H1 (cell line): ENCODE measurements around the gene PXDN. TPM values are rescaled to one million over a fixed set of nuclear protein-coding genes. Genes with fewer than 3 reads are reported as not detected.

Experiments used
- CBX8 ChIP-seq: fragments of 300-800, 300-1000 bp; sonication (generic); IDR thresholded peaks from 2 replicates; pipeline ENCODE4 v1.7.1; 2016; ENCODE audit warnings: low read depth, low read length, borderline replicate concordance
- HDAC2 ChIP-seq, 2 experiments: fragments of 300-600 bp in 1 of 2; sonication (generic) in 1 of 2; IDR thresholded peaks; 2 replicates each; pipeline ENCODE4 v1.6.1; 2011 to 2012; ENCODE audit warnings: low read depth in 2 of 2, low read length in 2 of 2, mild to moderate bottlenecking in 2 of 2, moderate library complexity in 2 of 2, borderline replicate concordance in 1 of 2, inconsistent platforms in 1 of 2
- JUND ChIP-seq: IDR thresholded peaks from 2 replicates; pipeline ENCODE4 v1.6.1; 2011; ENCODE audit warnings: mild to moderate bottlenecking, improper control_type of control experiment, low read length
- KDM4A ChIP-seq: IDR thresholded peaks from one replicate; pipeline ENCODE4 v1.7.1; 2012; ENCODE audit warnings: low read depth, mild to moderate bottlenecking, moderate library complexity, low read length, inconsistent platforms; ENCODE audit not compliant: severe bottlenecking
- KDM5A ChIP-seq: fragments of 200-600 bp; IDR thresholded peaks from 2 replicates; pipeline ENCODE4 v1.7.1; 2012; ENCODE audit warnings: mild to moderate bottlenecking, low read length, inconsistent platforms, mixed read lengths
- RAD21 ChIP-seq, 2 experiments: IDR thresholded peaks in 1 of 2; conservative IDR thresholded peaks in 1 of 2; 2 replicates each; pipeline ENCODE4 v1.6.1; 2011; ENCODE audit warnings: low read depth in 2 of 2, low read length in 2 of 2, improper control_type of control experiment in 1 of 2, inconsistent platforms in 1 of 2, mild to moderate bottlenecking in 1 of 2, moderate library complexity in 1 of 2
- SAP30 ChIP-seq: fragments of 300-600 bp; sonication (generic); IDR thresholded peaks from 2 replicates; pipeline ENCODE4 v1.7.1; 2012; ENCODE audit warnings: low read length, moderate library complexity, mild to moderate bottlenecking, inconsistent platforms; ENCODE audit not compliant: insufficient read depth, insufficient replicate concordance
- ZNF274 ChIP-seq: IDR thresholded peaks from 2 replicates; pipeline ENCODE4 v1.7.0; 2012; ENCODE audit warnings: low read length, borderline replicate concordance; ENCODE audit errors: extremely low read depth
- polyA plus RNA-seq, 7 experiments: library from polyadenylated mRNA; depleted of rRNA in 3 of 7; stranded (reverse) in 5 of 7; unstranded in 2 of 7; fragments of >200 nt in 5 of 7; fragments of 200-250 nt in 2 of 7; gene quantifications; 1 replicate in 5 of 7; 2 replicates in 1 of 7; 4 replicates in 1 of 7; pipeline versions ENCODE4 v1.2.1 to v1.2.3, GENCODE V29; 2011 to 2013; ENCODE audit warnings: missing spikeins in 2 of 7, mixed read lengths in 2 of 7
- total RNA-seq: library from RNA; stranded (reverse); fragmentation: NEBNext Ultra II Directional; extraction: Animal tissue kit (Norgen Biotek cat#: 25700); gene quantifications from 2 replicates; pipeline ENCODE4 v1.2.1, GENCODE V29; 2021
- TF ChIP-seq, protein P1 (sequence below): fragments of 300-600 bp; sonication (generic); IDR thresholded peaks from 2 replicates; pipeline ENCODE4 v1.7.1; 2012; ENCODE audit warnings: low read length, moderate library complexity, mild to moderate bottlenecking, inconsistent platforms; ENCODE audit not compliant: insufficient replicate concordance

PXDN gene
- total and polyA plus RNA-seq, 2 of the 8 experiments (the other 6 are each of a cell fraction or from before 2014, with no cell fraction given), result 104 to 141 TPM

DNA sequence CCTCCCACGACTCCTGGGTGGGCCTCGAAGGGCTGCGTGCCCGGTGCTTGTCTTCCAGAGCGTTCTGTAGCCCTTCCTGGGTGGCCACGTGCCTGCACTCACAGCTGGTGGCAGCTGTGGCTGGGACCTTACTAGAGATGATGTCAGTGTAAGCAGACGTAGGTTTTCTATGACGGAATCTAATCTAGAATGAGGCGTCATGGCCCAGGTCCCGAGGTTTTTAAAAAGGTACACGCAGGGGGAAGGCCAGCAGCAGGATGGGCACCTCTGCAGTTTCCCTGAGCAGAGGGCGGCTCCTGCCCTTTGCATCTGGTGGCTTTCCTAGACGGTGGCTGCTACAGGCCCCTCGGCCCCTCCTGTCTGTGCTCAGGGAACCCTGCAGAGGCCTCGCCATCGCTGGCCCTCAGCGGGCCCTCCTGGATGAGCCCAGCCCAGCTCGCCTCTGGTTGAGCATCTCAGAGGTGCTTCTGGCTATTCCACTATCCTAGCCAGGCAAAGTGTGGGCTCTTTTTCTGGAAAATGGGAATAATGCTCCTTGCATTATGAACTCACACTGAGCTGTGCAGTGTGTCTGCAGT, 49.6 kb upstream of the PXDN start (continued):
- TF ChIP-seq, protein P1, sequence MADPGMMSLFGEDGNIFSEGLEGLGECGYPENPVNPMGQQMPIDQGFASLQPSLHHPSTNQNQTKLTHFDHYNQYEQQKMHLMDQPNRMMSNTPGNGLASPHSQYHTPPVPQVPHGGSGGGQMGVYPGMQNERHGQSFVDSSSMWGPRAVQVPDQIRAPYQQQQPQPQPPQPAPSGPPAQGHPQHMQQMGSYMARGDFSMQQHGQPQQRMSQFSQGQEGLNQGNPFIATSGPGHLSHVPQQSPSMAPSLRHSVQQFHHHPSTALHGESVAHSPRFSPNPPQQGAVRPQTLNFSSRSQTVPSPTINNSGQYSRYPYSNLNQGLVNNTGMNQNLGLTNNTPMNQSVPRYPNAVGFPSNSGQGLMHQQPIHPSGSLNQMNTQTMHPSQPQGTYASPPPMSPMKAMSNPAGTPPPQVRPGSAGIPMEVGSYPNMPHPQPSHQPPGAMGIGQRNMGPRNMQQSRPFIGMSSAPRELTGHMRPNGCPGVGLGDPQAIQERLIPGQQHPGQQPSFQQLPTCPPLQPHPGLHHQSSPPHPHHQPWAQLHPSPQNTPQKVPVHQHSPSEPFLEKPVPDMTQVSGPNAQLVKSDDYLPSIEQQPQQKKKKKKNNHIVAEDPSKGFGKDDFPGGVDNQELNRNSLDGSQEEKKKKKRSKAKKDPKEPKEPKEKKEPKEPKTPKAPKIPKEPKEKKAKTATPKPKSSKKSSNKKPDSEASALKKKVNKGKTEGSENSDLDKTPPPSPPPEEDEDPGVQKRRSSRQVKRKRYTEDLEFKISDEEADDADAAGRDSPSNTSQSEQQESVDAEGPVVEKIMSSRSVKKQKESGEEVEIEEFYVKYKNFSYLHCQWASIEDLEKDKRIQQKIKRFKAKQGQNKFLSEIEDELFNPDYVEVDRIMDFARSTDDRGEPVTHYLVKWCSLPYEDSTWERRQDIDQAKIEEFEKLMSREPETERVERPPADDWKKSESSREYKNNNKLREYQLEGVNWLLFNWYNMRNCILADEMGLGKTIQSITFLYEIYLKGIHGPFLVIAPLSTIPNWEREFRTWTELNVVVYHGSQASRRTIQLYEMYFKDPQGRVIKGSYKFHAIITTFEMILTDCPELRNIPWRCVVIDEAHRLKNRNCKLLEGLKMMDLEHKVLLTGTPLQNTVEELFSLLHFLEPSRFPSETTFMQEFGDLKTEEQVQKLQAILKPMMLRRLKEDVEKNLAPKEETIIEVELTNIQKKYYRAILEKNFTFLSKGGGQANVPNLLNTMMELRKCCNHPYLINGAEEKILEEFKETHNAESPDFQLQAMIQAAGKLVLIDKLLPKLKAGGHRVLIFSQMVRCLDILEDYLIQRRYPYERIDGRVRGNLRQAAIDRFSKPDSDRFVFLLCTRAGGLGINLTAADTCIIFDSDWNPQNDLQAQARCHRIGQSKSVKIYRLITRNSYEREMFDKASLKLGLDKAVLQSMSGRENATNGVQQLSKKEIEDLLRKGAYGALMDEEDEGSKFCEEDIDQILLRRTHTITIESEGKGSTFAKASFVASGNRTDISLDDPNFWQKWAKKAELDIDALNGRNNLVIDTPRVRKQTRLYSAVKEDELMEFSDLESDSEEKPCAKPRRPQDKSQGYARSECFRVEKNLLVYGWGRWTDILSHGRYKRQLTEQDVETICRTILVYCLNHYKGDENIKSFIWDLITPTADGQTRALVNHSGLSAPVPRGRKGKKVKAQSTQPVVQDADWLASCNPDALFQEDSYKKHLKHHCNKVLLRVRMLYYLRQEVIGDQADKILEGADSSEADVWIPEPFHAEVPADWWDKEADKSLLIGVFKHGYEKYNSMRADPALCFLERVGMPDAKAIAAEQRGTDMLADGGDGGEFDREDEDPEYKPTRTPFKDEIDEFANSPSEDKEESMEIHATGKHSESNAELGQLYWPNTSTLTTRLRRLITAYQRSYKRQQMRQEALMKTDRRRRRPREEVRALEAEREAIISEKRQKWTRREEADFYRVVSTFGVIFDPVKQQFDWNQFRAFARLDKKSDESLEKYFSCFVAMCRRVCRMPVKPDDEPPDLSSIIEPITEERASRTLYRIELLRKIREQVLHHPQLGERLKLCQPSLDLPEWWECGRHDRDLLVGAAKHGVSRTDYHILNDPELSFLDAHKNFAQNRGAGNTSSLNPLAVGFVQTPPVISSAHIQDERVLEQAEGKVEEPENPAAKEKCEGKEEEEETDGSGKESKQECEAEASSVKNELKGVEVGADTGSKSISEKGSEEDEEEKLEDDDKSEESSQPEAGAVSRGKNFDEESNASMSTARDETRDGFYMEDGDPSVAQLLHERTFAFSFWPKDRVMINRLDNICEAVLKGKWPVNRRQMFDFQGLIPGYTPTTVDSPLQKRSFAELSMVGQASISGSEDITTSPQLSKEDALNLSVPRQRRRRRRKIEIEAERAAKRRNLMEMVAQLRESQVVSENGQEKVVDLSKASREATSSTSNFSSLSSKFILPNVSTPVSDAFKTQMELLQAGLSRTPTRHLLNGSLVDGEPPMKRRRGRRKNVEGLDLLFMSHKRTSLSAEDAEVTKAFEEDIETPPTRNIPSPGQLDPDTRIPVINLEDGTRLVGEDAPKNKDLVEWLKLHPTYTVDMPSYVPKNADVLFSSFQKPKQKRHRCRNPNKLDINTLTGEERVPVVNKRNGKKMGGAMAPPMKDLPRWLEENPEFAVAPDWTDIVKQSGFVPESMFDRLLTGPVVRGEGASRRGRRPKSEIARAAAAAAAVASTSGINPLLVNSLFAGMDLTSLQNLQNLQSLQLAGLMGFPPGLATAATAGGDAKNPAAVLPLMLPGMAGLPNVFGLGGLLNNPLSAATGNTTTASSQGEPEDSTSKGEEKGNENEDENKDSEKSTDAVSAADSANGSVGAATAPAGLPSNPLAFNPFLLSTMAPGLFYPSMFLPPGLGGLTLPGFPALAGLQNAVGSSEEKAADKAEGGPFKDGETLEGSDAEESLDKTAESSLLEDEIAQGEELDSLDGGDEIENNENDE, result no peak
- TF ChIP-seq RAD21 (IDR thresholded peaks at IDR 0.05 in 1 of 2, conservative IDR thresholded peaks at IDR 0.05 in 1 of 2; ENCODE audit: low read depth in 2 of 2, low read length in 2 of 2) (no peak), JUND (no peak), CBX8 (no peak), ZNF274 (no peak), SAP30 (no peak), KDM5A (no peak), KDM4A (no peak), HDAC2 (IDR thresholded peaks at IDR 0.05; ENCODE audit: borderline replicate concordance in 1 of 2, low read depth in 2 of 2, low read length in 2 of 2) (no peak)
